T-helper 2 cell (primary cell): ENCODE results near the gene SLC16A5.

Source experiments
- DNase-seq, 5 experiments: peaks; one replicate each; pipeline versions ENCODE4 v3.0.0 to v3.0.0-alpha.2; 2012 to 2022

The SLC16A5 gene

GRCh38 chr17:75088465-75089417 lies 987 bp downstream of the SLC16A5 start:
- no peak for DNase-seq

GRCh38 chr17:75090871-75091854 lies 3.4 kb downstream of the SLC16A5 start:
- DNase-seq: no peak

DNA sequence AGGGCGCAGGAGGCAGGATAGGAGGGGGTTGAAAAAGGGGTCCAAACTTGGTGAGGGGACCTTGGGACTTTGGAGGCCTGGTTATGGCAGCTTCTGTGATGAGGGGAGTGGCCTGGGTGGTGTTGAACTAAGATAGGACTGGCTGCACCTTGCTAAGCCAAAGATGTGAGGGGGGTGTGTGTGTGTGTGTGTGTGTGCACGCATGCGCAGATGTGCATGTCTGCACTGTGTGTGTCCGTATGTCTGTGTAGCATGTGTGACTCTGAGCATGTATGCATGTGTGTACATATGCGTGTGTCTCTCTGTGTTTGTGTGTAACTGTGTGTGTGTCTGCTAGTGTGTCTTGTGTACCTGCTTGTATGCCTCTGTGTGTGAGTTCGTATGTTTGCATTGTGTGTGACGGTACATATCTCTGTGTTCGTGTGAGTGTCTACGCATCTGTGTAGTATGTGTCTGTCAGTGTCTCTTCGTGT lies 4.1 kb downstream of the SLC16A5 start:
- DNase-seq: no peak

DNA sequence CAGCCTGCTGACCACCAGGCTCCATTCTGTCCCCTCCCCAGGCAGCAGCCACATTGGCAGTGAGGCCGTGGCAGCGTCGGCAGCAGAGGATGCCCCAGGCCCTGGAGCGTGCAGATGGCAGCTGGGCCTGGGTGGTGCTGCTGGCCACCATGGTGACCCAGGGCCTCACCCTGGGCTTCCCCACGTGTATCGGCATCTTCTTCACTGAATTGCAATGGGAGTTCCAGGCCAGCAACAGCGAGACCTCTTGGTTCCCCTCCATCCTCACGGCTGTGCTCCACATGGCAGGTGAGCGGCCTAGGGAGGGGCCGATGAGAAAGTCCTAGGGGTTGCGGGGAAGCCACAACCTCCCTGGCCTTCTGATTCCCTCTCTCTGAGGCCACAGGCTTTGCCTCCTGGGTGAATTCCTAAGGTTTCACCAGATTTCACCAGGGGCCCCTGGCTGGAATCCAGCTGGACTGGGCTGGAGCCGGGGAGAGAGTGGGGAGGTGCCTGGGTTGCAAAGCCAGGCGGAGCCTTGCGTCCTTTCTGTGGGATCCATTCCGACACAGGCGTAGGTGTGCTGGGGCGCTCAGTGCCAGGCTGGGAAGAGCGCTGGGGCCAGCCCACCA lies 5.9 kb downstream of the SLC16A5 start:
- DNase-seq: no peak

GRCh38 chr17:75094871-75095399 lies 7.2 kb downstream of the SLC16A5 start:
- DNase-seq: no peak

GRCh38 chr17:75096082-75096625 lies 8.4 kb downstream of the SLC16A5 start:
- no peak for DNase-seq

- no peak for DNase-seq
These were observed 10.1 kb downstream of the SLC16A5 start for GRCh38 chr17:75097865-75098264.

DNA sequence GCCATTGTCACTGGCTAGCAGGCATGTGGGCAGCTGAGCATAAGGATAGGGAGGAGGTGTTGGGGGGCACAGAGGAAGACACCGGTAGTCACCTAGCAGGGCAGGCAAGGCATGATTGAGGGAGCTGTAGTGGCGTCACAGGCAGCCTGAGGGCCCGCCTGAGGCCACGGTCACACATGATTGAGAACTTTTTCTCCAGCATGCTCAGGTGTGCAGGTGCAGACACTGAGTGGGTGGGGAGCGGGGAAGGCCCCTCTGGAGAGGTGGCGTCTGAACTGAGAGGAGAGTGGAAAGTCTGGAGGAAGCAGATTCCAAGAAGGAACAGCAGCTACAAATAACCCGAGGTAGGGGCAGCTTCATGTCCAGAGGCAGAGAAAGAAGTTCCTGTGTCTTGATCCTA lies 11.1 kb downstream of the SLC16A5 start:
- no peak for DNase-seq

DNA sequence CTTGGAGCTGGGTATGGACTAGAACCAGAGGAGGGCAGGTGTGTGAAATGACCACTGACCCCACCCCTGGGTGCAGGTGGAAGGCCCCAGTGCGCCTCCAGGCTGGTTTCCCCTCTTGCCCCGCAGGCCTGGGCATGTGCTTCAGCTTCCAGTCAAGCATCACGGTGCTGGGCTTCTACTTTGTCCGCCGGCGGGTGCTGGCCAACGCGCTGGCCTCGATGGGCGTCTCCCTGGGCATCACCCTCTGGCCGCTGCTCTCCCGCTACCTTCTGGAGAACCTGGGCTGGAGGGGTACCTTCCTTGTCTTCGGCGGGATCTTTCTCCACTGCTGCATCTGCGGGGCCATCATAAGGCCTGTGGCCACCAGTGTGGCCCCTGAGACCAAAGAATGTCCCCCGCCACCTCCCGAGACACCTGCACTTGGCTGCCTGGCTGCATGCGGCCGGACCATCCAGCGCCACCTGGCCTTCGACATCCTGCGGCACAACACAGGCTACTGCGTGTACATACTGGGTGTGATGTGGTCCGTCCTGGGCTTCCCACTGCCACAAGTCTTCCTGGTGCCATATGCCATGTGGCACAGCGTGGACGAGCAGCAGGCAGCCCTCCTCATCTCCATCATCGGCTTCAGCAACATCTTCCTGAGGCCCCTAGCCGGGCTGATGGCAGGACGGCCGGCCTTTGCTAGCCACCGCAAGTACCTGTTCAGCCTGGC lies 12.3 kb downstream of the SLC16A5 start:
- no peak for DNase-seq

- no peak for DNase-seq
These were observed 14.6 kb downstream of the SLC16A5 start for GRCh38 chr17:75102385-75102821.

DNA sequence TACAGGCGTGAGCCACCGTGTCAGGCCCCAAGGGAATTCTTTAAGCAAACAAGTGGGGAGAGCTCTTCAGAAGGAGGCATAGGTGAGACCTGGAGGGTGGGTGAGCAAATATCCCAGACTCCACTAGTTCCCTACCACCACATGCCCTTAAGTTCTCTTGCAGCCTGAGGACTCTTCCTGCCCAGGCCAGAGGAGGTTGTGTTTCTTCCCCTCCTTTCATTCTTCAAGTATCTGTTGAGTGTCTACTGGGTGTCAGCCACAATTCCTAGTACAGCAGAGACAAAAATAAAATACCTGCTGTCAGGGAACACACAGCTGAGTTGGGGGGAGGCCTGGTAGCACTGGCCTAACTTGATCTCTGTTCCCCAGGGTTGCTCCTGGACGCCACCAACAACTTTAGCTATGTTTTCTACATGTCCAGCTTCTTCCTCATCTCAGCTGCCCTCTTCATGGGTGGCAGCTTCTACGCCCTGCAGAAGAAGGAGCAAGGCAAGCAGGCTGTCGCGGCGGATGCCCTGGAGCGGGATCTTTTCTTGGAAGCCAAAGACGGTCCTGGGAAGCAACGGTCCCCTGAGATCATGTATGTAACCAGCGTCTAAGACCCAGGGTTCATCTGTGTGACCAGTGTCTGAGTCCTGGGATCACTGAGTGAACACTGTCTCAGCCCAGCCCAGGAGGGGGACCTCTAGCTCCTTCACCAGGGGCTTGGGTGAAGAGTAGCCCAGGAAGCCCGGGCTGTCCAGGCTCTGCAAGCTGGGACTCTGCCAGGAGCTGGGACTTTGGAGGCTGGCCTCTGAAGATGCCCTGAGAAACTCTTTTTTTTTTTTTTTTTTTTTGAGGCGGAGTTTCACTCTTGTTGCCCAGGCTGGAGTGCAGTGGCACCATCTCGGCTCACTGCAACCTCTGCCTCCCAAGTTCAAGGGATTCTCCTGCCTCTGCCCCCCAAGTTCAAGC lies 16.1 kb downstream of the SLC16A5 start:
- no peak for DNase-seq

DNA sequence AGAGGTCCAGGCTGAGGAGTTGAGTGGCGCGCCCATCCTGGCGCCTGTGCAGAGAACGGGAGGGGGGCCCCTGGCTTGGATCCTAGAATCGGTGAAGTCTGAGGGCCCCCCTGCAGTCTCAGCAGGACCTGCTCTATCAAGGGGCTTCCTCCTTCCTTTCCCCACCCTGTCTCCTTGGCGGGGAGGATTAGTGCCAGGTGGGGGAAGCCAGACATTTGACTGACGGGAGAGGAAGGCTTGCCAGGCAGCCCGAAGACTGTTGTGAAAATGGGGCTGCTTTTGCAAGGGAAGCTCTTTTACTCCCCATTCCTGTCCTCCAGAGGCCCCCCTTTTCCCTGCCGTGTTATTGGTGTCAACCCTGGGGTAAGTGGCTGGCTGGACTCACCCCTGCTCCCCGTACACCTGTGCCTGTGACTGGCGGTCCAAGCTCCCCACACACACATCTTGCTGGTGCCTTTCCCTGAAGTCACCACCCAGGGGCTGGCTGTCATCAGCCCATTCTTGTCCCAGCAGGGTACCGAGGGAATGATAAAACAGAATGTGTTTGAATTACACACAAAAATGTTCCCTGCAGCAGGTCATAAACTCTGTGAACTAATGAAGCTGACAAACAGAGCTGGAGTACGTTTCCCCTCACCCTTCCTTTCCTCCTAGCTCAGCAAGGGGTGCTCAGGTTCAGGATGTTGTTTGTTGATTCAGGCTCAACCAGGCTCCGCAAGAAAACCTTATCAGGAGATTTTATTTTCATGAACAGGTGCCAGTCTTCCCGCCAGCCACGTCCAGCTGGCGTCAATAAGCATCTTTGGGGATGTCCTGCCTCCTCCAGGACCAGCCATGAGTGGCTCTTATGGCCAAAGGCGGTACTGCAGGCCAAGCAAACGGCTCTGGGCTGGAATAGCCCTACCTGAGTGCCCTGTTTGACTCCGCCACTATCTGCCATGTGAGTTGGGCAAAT lies 17.6 kb downstream of the SLC16A5 start:
- peak in 1 of 5 experiments; percentile 32 for DNase-seq

DNA sequence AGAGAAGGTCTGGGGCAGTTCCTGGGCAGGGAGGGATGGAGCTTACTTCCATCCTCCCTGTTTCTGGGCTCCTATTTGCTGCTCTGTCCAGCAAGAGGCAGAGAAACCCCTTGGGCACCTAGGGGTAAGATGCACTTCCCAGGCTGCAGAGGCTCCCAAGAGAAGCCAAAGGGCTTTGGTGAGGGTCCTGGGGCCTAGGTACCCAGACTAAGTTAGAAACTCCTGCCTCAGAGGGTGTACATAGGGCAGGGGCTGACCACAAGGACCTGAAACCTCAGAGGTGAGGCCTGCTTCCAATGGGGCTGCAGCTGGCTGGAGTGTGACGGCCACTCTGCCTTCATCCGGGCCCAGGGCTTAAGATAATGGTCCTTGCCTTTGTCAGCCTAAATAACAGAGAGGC lies 20.4 kb downstream of the SLC16A5 start:
- DNase-seq: no peak

DNA sequence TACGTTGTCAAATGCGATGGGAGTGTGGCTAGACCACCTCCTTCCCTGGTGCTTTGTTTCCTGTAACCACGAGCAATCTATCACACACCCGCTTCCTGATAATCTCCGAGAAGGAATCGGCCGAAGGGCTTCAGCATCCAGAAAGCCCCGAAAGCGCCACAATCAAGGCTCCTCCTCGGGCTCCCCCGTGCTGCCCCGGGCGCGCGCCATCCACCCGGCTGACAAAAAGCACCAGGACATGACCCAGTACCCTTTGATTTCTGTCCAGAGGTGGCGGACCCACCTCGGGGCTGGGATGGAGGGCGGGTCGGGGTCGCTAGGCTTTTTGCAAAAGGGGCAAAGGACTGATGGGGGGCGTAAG lies 21.3 kb downstream of the SLC16A5 start:
- no peak for DNase-seq

DNA sequence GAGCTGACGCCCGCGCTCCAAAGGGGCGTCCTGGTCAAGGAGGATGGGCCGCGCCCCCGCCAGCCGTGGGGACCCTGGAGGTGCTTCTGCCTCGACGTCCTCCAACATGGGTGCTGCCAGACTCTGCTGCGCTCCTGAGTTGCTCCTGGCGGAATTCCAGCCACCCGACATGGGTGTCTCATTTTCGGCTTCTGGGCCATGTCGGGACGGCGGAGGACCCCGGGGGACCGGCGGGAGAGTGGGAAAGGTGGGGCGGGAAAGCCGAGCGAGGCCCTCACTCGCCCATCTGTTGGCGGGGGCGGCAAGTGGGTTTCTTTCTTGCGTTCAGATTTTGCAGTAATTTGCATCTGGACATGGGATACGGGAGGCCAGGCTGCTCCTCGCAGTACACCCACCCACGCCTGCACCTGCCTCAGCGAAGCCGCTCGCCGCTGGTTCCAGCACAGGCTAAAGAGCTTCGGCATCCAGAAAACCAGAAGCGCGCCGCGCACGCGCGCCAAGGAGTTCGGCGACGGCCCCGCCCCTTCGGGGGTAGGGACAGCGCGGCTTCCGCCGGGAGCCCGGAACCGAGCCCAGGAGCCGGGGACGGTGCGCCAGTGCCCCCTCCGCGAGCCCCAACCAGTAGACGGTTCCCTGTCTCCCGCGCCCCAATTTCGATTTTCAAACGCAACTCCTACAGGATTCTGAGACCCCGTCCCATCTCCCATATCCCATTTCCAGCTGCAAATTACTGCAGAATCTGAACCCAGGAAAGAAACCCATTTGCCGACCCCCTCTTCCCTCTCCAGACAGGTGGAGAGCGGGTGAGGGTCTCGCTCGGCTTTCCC lies 21.9 kb downstream of the SLC16A5 start, which contains the start of gene ARMC7:
ARMC7 (plus strand) TSS at position 563 of the 827 bp plus-strand sequence. CDS start 320 bp downstream, outside the sequence.
- peak; percentile 83 to 89 (median 87) for DNase-seq

DNA sequence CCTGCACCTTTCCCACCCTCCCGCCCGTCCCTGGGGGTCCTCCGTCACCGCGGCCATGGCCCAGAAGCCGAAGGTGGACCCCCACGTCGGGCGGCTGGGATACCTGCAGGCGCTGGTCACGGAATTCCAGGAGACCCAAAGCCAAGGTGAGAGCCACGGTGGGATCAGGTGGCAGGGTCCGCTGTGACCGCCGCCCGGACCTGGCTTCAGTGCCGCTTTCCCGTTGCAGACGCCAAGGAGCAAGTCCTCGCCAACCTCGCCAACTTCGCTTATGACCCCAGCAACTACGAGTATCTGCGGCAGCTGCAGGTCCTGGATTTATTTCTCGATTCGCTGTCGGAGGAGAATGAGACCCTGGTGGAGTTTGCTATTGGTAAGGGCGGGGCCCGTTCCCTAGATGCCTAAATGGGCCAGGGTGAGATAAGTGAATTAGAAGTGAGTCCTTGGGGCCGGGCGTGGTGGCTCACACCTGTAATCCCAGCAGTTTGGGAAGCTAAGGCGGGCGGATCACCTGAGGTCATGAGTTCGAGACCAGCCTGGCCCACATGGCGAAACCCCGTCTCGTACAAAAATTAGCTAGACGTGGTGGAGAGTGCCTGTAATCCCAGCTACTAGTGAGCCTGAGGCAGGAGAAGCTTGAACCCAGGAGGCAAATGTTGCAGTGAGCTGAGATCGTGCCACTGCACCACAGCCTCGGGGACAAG lies 22.6 kb downstream of the SLC16A5 start:
- DNase-seq: peak in 1 of 5 experiments; percentile 41

DNA sequence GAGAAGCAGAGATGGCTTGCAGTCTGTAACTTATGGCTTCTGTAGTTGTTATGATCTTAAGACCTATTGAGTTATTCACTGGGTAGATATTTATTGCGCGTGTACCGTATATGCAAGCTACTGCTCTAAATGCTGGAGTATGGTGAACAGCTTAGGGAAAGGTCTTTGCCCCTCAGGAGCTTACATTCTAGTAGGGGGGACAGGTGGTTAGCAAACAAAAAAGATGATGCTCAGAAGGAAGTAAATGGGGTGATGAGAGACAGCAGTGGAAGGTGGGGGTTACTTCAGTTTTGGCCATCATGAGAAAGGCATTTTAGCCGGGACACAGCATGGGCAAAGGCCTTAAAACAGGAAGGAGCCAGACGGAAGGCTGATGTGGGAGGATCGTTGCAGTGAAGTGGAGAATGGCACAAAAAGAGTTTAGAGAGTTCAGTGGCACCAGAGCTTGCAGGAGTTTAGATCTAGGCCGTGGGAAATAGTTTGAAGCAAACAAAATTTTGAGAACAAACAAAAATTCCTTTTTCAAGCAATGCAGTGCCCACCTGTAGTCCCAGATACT lies 24.1 kb downstream of the SLC16A5 start:
- no peak for DNase-seq
